GM18498 (cell line): ENCODE data around the gene CAMK4.

Experiments
- ATAC-seq: cut with Tn5 transposase; IDR thresholded peaks from one replicate; pipeline ENCODE4 v1.9.1; 2021; ENCODE audit warnings: mild to moderate bottlenecking, moderate library complexity; ENCODE audit not compliant: unreplicated experiment

Gene CAMK4

DNA sequence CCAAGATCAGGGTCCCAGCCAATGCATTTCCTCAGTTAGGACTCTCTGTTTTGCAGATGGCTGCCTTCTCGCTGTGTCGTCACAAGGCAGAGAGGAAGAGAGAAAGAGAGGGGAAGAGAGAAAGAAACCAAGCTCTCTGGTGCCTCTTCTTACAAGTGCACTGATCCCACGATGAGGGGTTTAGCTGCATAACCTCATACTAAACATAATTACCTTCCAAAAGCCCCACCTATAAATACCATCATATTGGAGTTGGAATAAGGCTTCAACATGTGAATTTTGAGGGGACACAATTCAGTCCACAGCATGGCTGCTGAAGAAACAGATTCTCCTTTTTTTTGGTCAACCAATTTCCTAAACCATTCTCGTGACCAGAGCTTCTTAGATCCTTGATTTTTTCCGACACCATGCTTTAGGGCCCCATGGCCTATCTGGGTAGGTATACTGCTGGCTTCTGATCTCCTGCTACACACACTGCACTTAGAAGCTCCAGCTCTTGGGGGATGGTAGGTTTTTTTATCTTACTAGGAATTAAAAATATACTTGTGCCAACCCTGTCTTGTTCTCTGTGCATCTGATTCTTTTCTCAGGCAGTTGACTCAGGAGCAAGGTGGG, 5.1 kb downstream of the CAMK4 start:
- no peak for ATAC-seq

DNA sequence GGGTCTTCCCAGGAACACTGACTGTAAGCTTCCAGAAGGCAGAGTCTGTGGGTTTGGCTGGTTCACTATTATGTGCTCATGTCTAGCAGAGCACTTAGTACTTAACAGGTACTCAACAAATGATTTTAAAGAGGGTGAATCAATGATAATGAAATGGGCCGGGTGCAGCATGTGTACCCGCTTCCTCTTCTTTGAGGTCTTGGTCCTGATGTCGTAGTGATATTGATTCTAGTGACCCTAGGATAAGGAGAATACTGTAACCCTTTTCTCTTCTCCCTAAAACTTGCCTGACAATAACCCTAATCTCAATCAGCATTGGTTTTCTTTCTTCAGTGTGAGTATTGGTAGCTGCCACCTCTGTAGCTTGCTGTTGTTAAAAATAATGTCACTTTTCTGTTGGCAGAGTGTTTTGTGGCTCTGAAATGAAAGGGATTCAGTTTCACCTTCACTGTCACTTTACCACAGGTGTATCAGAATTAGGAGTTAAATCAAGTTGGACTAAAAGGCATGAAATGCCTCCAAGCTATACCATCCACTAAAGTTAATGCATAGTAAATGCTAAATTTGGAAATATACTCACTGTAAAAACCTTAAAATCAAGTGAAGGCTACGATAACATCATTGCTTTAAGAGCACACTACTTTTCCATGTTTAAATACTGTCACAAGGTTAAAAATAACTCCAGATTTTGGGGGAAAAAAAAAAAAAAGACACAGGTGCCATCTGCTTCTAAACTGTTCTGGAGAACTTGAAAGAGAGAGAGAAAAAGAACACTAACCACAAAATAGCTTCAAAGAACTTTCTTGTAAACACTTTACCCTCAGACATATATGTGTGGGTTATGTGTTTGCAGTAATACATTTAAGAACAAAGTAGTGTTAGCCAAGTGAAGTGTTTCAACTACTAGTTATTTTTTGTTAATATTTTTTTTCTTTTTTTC, 6.0 kb downstream of the CAMK4 start:
- peak; percentile 35 for ATAC-seq

DNA sequence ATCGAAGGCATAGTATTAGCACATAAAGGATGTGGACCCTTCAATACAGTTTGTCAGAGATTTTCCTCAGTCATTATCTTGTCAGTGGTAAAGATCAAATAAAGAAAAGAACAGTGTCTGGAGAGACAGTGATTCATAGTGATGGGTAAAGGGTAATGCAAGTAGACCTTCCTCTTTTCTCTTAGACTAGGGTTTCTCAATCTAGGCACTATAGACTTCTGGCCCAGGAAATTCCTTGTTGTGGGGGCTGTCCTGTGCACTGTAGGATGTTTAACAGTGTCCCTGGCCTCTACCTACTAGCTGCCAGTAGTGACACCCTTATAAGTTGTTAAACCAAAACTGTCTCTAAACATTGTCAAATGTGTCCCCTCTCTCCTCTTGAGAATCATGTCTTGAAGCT, 6.9 kb downstream of the CAMK4 start:
- no peak for ATAC-seq

DNA sequence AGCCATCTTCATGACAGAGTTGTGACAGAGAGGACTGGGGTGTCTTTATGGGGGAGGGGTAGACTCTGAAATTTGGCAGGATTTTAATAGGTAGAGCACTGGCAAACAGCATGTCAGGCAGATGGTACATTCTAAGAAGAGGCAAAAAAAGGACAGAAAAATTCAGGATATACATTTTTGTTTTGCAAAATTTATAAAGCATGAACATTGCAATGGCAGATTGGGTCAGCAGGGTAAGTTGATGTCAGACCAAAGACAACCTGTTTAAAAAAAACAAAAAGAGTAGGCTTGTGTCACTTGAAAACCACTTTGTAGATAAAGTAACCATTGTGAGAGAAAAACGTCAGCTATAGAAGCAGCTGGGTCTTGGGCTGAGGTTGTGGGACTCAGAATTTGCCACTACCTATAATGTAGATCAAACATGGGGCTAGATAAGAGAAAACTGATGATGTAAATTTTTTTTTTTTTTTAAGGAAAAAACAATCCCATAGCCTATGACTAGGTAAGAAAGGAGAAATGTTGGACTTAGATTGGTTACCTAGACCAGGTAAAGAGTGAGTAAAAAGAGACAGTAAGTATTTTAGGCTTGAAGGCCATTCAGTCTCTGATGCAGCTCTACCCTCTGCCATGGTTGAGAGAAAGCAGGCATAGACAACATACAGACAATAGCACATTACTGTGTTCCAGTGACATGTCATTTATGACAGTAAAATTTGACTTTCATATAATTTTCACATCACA, 8.3 kb downstream of the CAMK4 start:
- no peak for ATAC-seq

DNA sequence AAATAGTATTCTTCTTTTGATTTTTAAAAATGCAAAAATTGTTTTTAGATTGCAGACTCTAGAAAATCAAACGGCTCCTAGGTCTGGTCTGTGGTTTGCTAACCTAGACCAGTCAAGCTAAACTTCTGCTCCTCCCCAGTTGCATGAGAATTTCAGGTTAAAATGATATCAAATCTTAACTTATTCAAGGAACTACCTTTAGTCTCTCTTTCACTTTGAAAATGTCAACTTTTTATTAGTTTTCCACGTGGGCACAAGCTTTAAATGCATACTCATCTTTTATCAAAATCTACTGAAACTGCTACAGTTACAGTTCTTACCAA, 8.8 kb downstream of the CAMK4 start:
- ATAC-seq: no peak

DNA sequence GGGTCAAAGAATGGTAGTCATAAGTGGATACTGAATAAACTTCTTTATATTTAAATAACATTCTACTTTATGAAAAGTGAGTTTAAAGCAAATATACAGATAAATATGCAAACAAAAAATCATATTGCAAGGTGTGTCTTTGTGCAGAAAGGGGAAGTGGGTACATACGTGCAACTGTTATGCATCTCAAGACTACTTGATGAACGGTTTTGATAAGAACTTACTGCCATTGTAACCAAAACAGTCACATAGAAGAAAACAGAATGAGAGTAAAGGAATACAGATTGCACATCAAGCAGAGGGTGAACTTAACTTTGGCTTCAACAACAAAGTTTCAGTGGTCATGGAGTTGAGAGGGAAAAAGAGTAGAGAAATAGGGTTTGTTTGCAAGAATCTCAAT, 9.9 kb downstream of the CAMK4 start:
- ATAC-seq: peak; percentile 42

DNA sequence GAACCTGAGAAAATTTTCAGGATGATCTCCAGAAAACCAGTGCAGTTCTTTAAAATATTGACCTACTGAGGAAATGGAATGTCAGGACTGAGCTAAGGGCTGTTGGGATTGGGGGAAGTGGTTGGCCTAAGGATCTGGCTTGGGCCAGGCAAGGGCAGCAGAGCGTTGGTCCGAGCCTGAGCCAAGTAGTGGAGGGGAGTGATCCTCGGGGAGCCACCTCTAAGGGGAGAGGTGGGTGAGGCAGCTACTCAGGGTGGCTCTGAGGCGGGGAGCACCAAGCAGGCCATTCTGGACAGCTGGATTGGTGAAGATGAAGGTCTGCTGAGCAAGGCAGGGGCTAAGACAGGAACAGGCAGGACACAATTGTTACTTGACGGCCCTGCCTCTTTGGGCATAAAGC, 11.5 kb downstream of the CAMK4 start:
- ATAC-seq: no peak

DNA sequence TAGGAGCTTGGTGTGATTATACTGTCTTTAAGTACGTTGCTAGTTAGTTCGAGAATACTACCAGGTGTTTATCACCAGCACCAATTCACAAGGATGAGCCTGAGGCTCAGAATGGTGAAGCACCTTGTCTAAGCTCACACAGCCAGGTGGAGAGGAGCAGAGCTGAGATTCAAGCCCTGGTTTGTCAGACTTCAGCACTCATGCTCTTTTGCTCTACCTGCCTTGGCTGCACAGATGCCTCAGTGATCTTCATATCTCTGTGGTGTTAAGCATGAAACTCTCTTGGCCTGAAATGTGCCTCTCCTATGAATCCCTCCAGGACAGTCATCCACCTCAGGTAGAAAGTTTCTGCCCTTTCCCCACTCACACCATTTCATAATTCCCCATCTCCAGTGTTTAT, 12.2 kb downstream of the CAMK4 start:
- ATAC-seq: no peak

DNA sequence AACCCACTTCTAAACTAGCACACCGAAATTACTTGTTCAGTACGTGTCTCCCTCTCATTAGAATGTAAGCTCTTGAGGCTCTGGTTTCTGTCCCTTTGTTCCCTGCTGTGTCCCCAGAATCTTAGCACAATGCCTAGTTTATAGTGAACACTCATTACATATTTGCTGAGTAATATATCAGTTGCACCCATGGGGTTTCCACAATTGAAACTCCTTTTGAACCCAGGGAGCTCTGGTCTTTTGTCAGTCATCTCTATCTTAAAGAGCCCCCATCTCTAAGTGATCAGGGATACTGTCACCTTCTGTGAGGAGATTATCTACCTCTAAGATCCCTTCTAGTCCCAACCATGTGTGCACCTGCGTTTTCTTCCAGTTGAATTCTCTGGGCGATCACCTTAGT, 12.8 kb downstream of the CAMK4 start:
- no peak for ATAC-seq

DNA sequence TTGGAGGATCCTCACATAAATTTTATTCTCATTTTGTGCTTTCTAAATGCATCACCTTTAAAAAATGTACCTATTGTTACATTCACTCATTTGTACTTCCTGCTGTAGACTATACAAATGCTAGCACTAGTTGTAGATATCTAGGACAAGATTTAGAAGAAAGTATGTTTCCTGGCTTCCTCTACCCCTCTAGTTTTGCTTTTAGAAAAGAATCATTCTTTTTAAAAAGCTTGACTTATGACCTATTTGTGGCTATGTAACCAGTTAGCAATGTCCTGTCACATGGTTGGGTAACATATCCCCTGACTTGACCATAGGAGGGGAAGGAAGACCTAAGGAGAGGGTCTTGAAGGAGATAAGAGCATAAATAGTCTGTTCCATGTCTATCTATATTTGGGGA, 13.3 kb downstream of the CAMK4 start:
- no peak for ATAC-seq

DNA sequence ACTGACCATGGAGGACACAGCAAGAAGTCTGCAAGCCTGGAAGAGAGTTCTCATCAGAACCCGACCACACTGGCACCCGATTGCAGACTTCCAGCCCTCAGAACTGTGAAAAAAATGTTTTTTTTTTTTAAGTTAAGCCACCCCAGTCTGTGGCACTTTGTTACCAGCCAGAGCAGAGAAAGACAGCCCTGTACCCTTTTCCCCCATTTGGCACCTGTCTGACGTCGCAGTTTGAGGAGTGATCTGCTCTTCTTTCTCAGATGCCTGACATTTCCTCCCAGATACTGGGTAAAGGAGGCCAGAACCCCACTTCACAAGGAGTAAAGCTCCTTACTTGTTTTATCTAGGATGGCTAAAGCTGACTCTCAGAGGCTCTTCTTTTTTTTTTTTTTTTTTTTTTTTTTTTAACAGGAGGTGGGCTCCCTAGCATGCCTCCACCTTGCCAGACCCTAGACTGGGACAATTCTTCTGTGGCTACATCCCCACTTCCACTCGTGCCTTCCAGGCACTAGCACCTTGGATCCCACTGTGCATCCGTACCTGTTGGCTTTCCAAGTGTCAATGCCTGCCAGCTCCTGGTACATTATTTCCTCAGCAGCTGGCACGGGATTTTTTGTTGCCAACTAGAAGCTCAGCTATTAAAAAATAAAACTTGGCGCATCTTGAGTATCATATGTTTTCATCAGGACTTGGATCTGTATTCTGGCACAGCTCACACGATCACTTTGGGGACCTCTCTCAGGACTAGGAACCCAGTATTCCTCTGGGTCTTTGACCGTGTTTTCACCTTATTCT, 14.4 kb downstream of the CAMK4 start:
- ATAC-seq: no peak

DNA sequence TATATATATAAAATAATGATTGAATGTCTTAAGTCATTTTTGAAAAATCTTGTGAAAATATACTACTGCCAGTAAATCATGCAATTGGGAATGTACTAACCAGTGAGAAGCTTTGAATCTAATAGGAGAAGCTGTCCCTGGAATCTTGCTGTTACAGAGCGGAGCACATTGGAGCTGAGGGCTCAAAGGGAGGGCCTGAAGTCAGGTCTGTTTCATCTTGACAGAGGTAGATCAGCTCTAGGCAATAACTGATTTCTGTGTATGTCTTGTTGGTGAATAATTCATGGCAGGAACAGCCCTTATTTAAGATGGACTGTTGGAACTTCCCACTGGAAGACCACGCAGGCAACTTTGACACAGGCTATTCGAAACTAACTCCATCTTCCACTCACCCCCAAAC, 17.5 kb downstream of the CAMK4 start:
- ATAC-seq: no peak

DNA sequence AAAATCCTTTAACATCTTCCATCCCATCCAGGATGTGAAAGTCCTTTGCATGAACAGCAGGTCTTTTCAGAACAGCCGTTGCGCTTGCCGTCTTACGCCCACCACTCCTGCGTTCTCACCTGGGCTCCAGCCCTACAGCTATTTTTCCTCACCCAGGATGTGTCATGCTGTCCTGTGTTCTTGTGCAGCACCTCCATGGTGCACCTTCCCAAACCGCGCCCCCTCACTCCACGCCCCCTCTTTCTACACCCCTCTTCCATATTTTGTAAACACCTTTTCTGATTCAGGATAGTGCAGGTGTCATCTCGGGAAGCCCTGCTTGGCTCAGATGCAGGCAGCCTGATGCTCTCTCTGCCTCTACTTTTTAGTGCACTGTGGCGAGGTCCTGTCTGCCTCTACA, 18.4 kb downstream of the CAMK4 start:
- no peak for ATAC-seq

DNA sequence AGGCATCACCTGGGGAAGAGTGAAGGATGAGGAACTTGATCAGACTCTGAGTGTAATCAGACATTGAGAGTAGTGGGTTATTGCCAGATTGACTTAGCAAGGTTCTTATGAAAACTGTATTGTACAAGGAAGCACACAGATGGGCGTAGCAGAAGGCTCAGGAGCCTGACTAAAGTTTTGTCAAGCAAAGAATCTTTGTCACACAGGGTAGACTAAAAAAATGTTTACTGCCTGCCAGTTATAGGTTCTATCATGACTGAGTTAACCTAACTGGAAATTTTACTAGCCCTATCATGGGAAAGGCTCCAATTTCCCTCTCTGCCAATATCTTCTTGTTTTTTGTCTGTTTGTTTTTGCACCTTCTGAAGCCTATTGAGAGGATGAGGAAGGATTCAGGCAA, 19.1 kb downstream of the CAMK4 start:
- no peak for ATAC-seq

DNA sequence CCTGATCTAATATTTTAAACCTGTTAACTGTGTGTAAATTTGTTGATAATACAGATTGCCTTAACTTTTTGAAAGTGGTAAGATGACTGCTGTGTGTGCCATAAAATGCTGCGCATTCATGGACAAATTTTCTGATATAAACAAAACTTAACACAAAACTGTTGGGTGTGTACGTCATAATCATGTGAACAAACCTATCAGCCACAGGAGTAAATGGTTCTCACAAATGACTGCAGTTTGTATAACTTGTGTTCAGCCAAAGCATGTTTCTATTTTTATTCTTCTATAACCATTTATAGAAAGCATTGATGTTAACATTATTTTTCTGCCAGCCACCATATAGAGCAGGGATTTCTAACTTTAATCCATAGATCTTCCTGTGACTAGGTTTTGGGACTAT, 21.5 kb downstream of the CAMK4 start:
- no peak for ATAC-seq

DNA sequence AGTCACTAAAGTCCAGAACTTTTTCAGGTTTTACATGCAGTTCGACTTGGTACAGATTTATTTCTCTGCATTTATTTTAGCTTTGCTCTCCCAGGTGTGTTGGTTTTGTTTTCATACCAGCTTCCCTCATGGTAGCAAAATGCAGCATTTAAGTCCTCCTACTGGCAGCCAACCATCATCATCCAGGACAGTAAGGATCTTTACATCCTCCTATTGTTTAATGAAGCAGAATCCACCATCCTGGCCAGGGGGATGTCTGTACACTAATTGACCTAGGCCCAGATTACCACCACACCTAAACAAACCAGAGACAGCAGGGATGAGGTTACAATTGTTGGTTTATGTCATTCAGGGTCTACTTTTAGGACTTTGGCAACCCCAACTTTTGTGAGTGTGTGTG, 22.3 kb downstream of the CAMK4 start:
- no peak for ATAC-seq

DNA sequence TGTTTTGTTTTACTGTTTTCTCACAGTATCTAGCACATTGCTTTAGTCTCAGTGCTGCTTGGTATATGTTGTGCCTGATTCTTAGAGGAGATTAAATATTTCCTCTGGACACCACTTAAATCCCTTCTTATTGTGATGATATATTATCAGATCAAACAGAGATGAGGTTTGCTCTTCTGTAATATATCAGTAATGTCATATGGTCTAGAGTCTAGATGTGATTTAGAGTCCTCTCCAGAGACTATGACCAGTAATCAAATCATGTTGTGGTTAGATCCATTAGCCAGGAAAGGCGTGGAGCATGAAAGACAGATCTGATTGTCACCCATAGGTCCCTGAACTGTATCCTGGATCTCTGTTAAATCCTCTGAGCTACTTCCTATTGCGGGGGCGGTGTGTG, 24.4 kb downstream of the CAMK4 start:
- ATAC-seq: no peak

DNA sequence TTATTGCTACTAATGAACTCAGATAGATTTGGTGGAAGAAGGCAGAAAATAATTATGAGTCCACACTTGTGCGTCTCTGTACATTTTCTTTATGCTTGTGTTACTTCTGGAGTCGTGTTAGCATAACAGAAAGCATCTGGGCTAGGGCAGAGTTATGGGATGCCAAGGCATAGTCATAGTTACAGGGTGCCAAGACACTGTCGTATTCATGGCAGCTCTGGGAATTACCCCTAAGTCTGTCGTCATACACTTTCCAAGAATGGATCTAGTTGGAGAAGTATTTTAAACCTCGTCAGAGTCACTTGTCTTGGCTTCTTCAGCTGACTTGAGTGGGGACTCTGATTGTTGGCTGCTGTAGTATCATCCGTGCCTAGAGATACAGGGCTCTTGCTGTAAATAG, 27.7 kb downstream of the CAMK4 start:
- ATAC-seq: no peak

DNA sequence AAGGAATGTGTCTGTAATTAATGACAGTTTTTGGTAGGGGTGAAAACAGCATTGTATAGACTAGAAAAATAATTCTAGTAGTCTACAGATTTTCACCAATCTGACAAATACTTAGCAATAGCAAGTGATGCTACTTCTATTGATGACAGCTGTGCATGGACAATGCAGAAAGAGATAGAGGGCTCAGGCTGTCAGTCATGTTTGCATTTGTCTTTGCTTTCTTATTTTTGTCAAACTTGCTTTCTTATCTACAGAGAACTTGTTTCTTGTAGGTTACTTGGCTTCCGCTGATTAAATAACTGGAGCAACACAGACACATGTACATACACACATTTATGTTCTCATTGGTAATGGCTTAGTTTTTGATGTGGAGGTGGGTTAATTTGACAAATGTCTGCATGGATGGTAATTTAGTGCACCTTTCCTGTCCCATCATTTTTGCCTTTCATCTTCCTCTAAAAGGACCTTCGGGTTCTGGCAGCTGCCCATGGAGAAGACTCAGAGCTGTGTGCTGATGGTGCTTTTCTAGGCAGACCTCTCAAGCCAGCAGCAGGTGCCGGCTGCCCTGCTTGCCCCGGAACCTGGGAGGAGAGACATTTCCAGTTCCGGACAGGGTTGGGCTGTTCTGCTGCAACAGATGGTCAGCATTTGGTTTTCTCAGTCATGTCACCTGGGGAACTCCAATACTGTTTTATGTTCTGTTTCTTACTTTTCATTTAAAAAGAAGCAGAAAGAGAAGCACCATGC, 28.8 kb downstream of the CAMK4 start:
- ATAC-seq: peak; percentile 76

DNA sequence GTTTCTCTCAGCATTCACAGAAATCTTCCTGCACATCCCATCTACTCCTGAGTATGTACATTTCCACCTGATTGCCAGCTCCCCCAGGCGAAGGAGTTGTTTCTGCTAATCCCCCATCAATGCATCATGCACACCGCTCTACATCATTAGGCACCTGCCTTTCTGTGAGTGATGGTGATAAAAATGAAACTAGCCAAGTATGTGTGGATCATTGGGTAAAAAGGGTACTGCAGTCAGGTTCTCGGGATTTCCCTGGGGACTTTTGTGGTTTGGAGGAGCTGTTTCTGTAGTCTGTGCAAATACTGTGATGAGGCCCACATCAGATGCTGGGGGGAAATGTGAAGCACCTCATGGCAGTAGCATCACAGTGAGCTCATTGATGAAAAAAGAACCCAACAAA, 30.4 kb downstream of the CAMK4 start:
- peak; percentile 76 for ATAC-seq

DNA sequence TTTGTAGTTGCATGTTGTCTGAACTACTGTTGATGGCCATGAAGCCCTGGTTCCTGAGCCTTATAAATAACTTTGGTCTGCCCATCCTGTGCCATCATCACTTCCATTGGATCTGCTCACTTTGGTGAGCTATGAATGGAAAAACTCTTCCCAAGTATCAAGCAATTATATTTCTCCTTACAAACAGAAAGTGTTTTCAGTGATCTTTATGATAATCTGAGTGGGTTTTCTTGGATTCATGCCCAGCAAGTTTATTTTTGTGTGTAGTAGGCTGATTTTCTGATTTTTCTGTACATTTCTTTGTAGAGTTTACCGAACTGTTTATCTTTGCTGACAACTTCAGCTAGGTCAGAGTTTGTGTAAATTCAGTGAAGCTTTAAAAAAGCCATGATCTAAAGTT, 31.0 kb downstream of the CAMK4 start:
- no peak for ATAC-seq
